Cardiac muscle cell (in vitro differentiated cells and primary cell): ENCODE results near the gene HSFY2. TPM values are rescaled to one million over a fixed set of nuclear protein-coding genes. Genes with fewer than 3 reads are reported as not detected.
"Not testable (repeated sequence)": the region's sequence is repeated elsewhere in the genome, so short reads cannot be mapped to it uniquely, and the experiment has no call there.

Experiments used
- DNase-seq, 2 donors: peaks; one replicate each; pipeline versions ENCODE4 v3.0.0 to v3.0.0-alpha.2; 2010 to 2017; ENCODE audit warnings: low read depth in 1 of 2, low spot score in 1 of 2
- H3K27ac ChIP-seq: fragments of 200-600 bp; sonication (generic); 2 replicates; pipeline ENCODE4 v1.5.1; 2016
- H3K27me3 ChIP-seq: fragments of 200-600 bp; sonication (generic); 2 replicates; pipeline ENCODE4 v1.6.0; 2016; ENCODE audit warnings: control low read depth
- H3K36me3 ChIP-seq: fragments of 200-600 bp; sonication (generic); 2 replicates; pipeline ENCODE4 v1.5.1; 2016; ENCODE audit warnings: control low read depth
- H3K4me1 ChIP-seq: fragments of 200-600 bp; sonication (generic); 2 replicates; pipeline ENCODE4 v1.8.1; 2017; ENCODE audit warnings: low read depth, mild to moderate bottlenecking, mixed run types
- H3K4me3 ChIP-seq: fragments of 200-600 bp; sonication (generic); 2 replicates; pipeline ENCODE4 v1.5.1; 2016; ENCODE audit warnings: mild to moderate bottlenecking
- H3K9me3 ChIP-seq: fragments of 200-600 bp; sonication (generic); 2 replicates; pipeline ENCODE4 v1.5.1; 2017; ENCODE audit warnings: low read depth, mild to moderate bottlenecking, control low read depth
- polyA plus RNA-seq: library from polyadenylated mRNA; unstranded; fragments of >200 nt; fragmentation: Nextera tagmentation; extraction: Ambion mirVana; gene quantifications from 2 replicates; pipeline ENCODE4 v1.2.1, GENCODE V29; 2016
- total RNA-seq: library from RNA; depleted of rRNA; stranded (reverse); fragments of >200 nt; gene quantifications from 2 replicates; pipeline ENCODE4 v1.2.3, GENCODE V29; 2016

The HSFY2 gene, protein sequence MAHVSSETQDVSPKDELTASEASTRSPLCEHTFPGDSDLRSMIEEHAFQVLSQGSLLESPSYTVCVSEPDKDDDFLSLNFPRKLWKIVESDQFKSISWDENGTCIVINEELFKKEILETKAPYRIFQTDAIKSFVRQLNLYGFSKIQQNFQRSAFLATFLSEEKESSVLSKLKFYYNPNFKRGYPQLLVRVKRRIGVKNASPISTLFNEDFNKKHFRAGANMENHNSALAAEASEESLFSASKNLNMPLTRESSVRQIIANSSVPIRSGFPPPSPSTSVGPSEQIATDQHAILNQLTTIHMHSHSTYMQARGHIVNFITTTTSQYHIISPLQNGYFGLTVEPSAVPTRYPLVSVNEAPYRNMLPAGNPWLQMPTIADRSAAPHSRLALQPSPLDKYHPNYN
- total RNA-seq (not detected in 2 replicates), polyA plus RNA-seq (not detected in 2 replicates)

DNA sequence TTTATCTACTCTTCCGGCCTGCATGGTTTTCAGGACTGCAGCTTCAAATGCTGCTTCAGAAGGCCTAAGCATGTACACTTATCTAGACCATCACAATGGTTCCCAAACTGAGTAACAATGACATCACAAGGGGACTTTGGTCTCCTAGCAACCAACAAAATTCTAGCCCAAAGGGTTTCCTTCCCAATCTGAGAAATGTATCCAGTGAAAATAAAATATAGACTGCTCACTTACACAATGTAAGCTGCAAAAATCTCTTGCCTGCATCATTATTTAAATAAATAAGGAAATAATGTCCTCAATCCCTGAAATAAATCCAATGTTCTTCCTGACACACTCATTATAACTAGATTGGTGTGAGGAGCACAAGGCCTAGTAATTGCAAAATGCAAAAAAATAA lies at the start of gene HSFY2:
HSFY2 (minus strand) TSS at position 101 of the 400 bp plus-strand sequence. CDS start 117 bp downstream, outside the sequence.
- not testable (repeated sequence) for H3K36me3 ChIP-seq, H3K27me3 ChIP-seq, H3K27ac ChIP-seq, DNase-seq, H3K4me1 ChIP-seq, H3K9me3 ChIP-seq, H3K4me3 ChIP-seq

GRCh38 chrY:18815751-18816150 lies 42.2 kb upstream of the HSFY2 start:
- H3K27ac ChIP-seq, H3K4me1 ChIP-seq, DNase-seq, H3K4me3 ChIP-seq, H3K27me3 ChIP-seq, H3K36me3 ChIP-seq, H3K9me3 ChIP-seq: not testable (repeated sequence)

- H3K4me1 ChIP-seq, H3K9me3 ChIP-seq, H3K36me3 ChIP-seq, H3K27me3 ChIP-seq, H3K27ac ChIP-seq, H3K4me3 ChIP-seq, DNase-seq: not testable (repeated sequence)
Observed at GRCh38 chrY:18788757-18789406, 15.3 kb upstream of the HSFY2 start.

DNA sequence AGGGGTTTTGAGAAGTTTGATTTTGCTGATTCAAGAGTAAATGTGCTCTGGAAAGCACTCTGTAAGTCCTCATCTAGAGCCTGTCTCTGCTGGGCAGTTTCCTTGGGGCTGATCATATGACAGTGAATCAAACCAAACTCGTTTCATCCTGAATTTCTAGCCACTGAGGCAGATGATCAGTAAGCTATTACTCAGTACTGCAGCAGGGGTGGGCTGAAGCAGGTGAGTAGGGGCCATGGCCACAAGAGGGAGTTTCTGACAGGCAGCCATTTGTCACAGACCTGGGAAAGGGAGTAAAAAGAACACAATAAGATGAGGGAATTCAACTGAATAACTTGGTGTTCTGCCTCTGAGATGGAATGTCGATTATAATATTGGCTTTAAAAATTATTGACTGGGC lies 19.5 kb downstream of the HSFY2 start:
- not testable (repeated sequence) for DNase-seq, H3K36me3 ChIP-seq, H3K4me1 ChIP-seq, H3K4me3 ChIP-seq, H3K9me3 ChIP-seq, H3K27ac ChIP-seq, H3K27me3 ChIP-seq

DNA sequence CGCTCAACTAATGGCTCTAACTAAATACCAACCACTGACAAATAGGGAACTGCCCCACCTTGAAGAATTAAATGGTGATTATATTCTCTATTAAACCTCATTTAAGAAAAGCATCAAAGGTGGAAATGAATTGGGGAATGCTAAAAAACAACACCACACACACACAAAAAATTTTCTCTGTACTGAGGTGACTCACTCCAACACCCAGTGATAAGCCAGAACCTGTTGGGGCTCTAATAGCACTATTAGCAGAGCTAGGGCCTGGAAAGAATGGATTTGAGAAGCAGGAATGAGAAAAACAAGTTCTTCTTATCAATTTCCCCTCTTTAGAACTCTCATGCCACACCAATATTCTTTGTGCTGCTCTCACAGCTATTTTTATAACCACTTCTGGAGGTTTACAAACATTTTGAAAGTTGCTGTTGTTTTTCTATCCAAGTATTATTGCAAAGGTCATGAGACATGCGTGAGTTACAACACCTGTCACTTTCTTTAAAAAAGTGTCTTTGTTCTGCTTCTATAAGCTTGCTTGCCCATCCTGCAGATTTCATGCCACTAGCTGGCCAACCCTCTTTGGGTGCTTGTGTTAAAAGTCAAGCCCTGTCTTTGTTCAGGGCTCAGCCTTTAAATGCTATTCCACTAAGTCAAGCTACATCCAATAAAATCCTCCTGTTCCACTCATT lies 20.3 kb downstream of the HSFY2 start:
- DNase-seq, H3K36me3 ChIP-seq, H3K4me3 ChIP-seq: not testable (repeated sequence)

DNA sequence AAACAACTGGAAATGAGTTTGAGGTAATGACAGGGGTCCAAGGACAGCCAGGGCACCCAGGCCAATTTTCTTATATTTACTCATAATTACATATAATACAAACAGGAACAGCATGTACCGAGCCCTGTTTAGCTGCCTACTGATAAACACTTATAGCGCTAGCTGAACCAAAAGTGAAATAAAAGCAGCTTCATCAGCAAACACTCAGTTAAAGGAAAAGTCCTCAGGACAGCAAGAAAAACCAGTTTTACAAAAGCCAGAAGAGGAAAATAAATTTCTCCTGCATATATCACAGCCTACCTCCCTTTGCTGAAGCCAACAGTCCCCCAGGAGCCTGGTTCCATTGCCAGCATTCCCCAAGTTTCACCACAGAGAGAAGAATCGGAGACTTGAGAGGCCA lies 49.8 kb downstream of the HSFY2 start:
- DNase-seq = not testable (repeated sequence)

More for the DNA sequence above, 20.3 kb downstream of the HSFY2 start:
- not testable (repeated sequence) for H3K27ac ChIP-seq, H3K4me1 ChIP-seq, H3K27me3 ChIP-seq, H3K9me3 ChIP-seq

More for the DNA sequence above, 49.8 kb downstream of the HSFY2 start:
- not testable (repeated sequence) for H3K36me3 ChIP-seq, H3K9me3 ChIP-seq, H3K4me1 ChIP-seq, H3K27ac ChIP-seq, H3K27me3 ChIP-seq, H3K4me3 ChIP-seq

Other genes with a start within 250 kb of the HSFY2 start
- gene HSFY1, start 227.0 kb downstream of the HSFY2 start, total RNA-seq = not detected in 2 replicates
- gene HSFY1, start 227.0 kb downstream of the HSFY2 start, polyA plus RNA-seq = not detected in 2 replicates